GM21360 (cell line): ENCODE results near the gene PIK3R5.
"Not testable (repeated sequence)": the region's sequence is repeated elsewhere in the genome, so short reads cannot be mapped to it uniquely, and the experiment has no call there.

Experiments used
- ATAC-seq: cut with Tn5 transposase; IDR thresholded peaks from one replicate; pipeline ENCODE4 v1.9.1; 2021; ENCODE audit warnings: mild to moderate bottlenecking, moderate library complexity; ENCODE audit not compliant: unreplicated experiment

Gene PIK3R5

DNA sequence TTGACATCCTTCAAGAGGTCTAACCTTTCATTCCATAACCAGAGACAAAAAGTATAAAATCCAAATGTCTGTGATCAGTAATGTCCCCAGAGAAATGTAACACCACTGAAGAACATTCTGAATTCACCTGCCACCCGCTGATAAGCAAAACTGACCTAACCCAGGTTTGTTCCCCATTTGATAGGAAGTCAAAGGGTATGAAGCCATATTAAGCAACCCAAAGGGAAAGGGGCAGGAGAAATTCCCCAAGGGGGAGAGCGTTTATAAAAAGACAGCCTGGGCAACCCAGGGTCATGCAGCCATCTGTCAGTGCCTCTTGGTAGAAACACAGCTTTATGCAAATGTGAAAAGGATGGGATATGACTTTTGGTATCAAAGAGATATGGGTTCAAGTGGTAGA, 67.4 kb downstream of the PIK3R5 start:
- ATAC-seq = no peak

DNA sequence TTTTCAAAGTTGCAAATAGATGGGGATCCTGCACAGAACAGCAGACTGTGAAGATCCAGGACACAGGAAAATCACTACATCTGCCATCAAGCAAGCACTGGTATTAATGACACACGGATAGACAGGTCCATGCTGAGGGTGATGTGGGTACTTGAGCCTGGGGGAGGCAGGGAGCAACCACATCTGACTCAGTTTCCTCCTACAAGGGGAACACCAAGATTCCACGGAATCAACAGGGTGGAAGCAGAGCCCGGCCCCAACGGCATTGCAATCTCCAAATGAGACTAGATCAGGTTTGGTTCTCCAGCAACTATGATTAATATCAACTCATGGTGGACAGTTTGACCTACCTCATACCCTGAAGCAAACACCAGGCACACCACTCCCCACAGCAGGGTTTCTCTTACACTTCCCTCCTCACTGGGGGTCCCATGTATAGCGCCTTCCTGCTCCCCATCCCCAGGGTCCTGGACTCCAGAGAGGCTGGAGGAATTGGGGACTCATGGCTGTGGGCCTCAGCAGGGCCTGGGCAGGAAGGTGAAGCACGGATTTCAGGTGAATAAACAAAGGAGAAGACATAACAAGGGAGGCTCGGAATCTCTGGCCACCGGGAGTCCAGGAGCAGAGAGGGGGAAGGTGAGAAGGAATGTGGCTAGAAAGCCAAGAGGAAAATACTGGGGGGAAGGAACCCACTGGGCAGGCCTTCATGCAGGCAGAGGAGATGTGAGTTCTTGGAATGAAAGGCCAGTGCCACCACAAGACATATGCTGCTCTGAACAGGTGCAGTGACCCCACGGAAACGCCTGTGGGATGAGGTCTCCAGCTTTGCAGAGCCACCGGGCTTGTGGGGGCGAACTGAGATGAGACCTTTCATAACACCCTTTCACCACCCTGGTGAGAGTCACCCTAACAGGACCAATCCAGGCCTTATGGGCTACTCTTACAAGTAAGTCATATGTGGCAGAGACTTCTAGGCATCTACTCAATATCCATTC, 68.6 kb downstream of the PIK3R5 start:
- no peak for ATAC-seq

DNA sequence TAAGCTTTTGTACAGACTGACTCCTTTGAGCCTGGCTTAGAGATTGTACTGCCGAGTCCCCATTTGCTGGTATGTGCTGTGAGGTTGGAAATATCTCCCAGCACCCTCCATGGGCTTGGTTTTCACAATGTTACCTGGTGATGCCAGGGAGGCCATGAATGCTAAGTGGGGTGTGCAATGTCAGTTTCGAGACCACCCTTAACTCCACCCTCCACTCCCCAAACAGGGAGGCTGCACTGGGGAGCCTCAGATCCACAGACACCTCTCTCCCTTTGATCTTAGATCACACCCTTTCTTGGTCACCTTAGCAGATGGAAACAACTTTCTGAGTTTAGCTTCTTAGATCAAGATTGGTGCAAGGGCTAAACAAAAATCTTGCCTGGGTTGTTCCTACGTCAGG, 69.4 kb downstream of the PIK3R5 start:
- ATAC-seq = no peak

DNA sequence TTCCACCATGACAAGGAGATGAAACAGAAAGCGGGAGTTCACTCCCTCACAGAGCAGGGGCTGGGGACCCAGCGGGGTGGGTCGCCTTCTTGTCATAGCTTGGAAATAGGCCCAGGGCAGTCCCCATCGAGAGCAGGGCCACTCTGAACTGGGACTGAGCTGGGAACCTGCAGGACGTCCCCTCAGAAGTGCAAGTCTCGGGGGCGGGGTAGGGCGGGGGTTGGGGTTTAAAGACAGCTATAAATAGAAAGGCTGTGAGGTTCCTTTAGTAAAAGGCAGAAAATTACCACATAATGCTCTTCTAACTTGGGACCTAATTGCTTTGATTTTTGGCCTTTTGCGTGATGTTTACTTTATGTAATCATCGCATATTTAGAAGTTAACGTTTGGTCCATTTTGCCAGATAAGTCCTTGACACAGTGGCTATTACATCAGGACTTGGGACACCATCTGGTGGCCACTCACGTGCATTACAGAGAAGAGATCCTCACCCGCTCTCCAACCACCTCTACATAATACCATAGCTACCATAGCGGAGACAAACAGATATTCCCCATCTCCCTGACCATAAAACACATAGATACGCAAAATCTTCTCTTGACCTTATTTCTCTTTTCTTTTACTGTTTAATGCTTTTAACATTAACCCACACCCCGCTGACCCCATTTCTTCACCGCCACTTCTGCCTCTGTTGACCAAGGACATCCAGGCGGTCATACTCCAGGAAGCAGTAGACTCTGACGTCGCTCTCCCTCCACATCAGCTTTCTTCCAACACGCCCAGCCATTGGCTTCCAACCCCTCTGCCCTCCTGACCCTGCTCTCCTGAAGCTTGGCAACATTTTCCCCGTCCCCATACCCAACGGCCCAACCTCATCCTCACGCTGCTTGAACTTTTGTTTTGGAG, 70.6 kb downstream of the PIK3R5 start:
- ATAC-seq = no peak

DNA sequence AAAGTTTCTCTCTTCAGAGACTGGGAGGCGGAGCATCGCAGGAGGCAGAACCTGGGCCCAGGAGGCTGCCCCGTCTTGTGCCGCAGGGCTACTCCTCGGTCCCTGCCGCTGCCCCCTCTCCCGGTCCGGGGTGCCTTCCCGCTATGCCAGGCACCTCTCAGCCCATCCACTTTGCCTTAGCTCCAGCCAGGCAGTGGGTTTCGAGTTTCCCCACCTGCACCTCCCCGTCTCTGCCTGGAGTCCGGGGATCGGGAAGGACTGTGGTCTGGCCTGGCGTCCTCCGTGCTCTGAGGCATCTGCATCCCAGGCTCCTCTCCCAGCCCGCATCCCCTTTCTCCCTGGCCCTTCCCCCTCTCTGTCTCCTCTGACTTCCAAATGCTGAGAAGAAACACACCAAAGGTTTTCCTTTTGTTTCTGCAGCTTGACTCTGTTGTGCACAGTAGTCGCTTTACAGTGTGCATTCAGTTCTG, 71.3 kb downstream of the PIK3R5 start:
- ATAC-seq = no peak

DNA sequence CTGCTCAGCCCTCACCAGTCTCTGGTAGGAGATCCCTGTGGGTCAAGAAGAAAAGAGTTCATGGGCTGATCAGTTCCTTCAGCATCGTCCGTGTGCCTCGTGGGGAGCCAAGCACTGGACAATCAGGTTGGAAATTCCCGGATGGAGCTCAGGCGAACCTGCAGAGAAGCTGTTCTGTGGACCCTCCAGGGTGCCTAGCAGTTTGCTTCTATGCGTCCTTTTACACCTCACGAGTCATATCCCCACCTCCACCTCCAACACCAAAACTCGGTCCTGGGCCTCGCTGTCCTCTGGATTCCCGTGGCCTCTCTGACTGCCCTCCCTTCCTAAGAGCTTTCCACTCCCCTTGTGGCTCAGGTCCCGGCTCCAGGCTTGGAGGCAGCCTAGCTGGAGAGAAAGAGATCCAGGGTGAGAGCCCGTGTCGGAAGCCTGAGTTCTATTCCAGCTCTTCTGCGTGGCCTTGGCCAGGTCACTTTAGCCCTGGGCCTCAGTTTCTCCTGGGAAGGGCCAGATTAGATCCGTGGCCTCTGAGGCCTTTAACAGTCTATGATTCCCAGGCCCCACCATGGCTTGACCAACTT, 71.8 kb downstream of the PIK3R5 start:
- ATAC-seq = no peak

DNA sequence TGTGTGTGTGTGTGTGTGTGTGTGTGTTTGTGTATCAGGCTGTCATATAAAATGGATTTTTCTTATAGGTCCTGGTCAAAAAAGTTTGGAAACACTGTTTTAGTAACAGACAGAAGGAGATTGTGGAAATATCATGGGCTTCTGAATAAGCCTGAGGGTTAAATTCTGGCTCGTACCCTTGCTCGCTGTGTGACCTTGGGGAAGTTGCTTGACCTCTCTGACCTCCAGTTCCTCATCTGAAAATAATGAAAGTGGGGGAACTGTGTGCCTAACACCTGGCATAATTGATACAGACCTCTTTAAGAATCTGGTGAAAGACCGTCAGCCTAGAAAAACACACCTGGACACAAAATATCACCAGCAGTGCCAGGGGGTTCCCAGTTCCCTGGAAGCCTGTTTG, 72.4 kb downstream of the PIK3R5 start:
- no peak for ATAC-seq

DNA sequence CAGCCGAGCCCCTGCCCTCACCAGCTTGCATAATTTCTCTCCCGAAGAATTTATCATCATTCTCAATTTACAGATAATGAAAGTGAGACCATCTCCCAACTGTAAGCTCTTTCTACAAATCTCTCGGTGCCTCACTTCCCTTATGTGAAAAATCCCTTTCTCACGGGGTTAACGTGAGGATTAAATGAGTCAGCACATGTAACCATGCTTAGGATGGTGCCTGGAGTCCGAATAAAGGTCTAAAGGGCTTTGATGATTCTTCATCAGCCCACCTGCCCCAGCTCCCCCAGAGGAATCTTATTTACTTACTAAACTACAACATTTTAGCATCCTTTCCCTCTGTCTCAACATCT, 73.2 kb downstream of the PIK3R5 start:
- no peak for ATAC-seq

DNA sequence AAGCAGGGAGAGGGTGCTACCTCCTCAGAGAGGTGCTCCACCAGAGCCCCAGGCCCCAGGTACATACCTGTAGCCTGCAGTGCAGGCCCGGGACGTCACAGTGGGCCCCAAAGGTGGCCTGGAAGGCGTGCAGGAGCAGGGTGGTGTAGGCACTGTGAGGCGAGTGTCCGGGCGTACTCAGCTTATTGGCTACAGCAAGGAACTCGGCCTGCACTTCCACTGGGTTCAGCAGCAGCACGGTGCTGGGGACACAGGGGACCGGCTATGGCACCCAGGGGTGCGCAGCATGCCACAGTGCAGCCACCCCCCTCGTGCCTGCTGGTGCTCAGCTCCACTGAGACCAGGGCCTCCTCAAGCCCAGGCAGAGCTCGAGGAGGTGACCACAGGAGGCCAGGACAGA, 74.8 kb downstream of the PIK3R5 start:
- no peak for ATAC-seq

DNA sequence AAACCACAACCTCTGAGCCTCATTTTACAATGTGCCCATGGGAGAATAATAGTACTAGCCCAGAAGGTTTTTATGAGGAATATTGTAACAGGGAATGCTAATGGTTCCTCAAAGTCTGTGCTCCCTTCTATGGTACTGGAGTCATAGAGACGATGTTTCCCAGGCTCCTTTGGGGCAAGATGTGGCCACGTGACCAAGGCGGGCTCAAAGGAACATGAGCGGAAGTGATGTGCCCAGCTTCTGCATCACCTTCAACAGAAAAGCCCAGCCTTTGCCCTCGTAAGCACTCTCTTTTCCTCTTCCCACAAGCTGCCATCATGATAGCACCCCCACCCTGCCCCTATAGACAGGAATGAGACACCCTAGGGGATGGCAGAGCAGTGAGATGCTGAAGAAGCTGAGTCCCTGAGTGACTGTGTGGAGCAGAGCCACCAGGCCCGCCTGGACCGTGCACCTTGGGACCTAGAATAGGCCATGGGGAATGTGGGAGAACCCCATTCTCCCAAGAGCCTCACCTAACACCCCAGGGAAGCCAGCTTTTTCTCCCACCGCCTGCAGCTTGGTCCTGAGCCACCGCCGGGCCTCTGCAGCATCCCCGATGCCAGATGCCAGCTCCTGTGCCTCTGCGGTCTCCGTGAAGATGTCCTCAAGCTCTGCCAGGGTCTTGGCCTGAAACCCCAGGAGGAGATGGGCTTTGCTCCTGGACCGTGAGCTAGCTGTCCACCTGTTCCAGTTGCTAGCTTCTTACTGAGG, 75.9 kb downstream of the PIK3R5 start:
- no peak for ATAC-seq

DNA sequence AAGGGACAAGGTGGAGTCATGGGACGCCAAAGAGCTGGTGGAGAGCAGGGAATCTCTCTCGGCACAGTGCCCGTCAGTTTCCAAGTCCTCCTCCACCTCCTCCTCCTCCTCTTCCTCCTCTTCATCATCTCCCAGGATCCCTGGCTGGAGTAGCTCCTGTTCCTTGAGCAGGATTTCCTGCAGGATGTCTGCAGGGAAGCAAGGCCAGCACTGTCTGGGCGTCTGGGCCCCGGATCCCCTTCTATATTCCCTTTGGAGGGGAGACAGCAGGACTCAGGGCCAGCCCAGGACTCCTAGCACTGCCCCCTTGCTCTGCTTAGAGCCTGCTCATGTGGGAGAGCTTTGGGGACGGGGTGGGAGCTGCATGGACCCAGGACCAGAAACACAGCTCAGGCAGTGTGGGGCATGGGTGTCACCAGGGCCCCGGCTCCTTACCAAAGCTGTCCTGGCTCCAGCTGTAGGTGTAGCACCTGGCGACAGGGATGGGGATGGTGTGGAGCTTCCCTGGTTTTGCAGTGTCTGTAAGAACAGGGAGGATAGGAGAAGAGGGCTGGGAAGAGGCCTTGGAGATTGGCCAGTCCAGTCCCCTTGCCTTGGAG, 76.7 kb downstream of the PIK3R5 start:
- ATAC-seq = no peak

DNA sequence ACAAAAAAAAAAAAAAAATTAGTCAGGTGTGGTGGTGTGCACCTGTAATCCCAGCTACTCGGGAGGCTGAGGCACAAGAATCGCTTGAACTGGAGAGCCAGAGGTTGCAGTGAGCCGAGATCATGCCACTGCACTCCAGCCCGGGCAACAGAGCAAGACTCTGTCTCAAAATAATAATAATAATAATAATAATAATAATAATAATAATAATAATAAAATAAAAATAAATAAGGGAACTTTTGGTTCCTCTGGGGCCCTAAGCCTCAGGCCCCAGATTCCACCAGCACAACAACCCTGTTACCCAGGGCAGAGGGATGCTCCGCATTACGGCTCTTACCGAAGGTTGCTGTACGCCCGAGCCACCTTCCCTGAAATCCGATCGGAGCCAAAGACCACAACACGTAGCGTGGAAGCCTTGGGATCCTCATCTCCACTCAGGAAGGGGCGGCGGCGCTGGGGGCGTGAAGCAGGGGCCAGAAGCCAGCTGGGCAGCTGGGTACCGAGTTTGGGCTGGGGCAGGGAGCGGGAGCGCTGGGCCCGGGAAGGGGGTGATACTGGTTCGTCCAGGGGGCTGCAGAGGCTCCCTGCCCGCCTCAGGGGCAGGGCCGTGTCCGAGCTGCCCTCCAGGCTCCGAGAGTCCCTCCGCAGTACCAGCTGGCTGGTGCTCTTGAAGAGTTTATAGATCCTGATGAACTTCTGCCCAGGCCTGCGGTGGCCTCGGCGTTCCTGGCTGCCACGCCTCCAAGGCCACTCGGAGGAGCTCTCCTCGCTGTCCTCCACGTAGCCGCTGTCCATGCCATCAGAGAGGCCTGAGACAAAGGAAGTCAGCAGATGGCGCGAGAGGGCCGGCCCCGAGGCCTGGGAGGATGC, 77.4 kb downstream of the PIK3R5 start:
- ATAC-seq = no peak

DNA sequence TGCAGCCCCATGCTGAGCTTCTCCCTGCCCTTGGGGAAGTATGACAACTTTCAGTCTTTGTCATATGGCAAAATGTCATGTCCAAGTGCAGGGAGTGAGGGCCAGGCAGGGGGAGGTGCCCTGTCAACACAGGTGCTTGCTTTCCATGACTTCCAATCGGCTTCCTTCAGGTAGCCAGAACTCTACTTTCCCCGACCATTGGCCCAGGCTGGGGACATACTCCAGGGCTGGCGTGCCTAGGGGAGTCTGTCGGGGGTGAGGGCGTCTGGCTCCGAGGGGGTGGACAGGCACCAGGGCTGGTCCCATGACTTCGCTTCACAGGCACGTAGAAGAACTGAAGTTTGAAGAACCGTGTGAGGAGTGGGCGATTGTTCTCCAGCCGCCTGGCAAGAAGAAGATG, 78.2 kb downstream of the PIK3R5 start:
- no peak for ATAC-seq

DNA sequence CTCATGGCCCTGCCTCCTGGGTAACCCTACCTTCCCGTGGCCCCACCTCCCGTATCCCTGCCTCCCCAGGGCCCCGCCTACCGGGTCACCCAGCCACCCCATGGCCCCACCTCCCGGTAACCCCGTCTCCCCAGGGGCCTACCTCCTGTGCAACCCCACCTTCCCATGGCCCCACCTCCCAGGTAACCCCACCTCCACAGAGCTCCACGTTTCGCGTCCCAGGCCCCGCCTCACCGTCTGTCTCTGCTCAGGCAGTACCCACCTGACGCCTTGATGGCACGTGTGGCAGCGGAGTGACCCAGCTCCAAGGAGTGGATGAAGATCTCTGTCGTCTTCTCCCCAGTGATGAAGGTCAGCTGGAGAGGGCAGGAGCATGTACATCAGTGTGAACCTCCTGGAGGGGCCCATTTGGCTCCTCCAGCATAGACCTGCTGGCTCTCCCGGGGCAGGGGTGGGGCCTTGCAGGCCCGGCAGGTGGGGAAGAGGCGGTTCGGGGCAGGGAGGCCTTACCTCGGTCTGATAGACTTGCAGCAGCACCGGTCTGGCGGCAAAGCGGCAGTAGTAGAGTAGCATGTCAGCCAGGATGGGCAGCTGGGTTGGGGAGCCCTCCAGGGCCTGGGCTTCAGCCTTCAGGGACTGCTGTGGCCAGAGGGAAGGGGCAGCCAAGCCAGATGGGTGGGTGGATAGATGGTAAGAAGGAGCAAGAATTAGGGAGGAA, 79.4 kb downstream of the PIK3R5 start:
- ATAC-seq = no peak

DNA sequence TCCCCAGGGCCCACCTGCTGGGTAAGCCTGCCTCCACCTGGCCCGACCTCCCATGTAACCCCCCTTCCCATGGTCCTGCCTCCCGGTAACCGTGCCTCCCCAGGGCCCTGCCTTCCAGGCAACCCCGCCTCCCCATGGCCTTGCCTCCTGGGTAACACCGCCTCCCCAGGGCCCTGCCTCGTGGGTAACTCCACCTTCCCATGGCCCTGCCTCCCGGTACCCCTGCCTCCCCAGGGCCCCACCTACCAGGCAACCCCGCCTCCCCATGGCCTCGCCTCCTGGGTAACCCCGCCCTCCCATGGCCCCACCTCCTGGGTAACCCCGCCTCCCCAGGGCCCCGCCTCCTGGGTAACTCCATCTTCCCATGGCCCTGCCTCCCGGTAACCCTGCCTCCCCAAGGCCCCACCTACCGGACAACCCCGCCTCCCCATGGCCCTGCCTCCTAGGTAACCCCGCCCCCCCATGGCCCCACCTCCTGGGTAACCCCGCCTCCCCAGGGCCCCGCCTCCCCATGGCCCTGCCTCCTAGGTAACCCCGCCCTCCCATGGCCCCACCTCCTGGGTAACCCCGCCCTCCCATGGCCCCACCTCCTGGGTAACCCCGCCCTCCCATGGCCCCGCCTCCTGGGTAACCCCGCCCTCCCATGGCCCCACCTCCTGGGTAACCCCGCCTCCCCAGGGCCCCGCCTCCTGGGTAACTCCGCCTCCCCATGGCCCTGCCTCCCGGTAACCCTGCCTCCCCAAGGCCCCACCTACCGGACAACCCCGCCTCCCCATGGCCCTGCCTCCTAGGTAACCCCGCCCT, 80.1 kb downstream of the PIK3R5 start:
- ATAC-seq = not testable (repeated sequence)

DNA sequence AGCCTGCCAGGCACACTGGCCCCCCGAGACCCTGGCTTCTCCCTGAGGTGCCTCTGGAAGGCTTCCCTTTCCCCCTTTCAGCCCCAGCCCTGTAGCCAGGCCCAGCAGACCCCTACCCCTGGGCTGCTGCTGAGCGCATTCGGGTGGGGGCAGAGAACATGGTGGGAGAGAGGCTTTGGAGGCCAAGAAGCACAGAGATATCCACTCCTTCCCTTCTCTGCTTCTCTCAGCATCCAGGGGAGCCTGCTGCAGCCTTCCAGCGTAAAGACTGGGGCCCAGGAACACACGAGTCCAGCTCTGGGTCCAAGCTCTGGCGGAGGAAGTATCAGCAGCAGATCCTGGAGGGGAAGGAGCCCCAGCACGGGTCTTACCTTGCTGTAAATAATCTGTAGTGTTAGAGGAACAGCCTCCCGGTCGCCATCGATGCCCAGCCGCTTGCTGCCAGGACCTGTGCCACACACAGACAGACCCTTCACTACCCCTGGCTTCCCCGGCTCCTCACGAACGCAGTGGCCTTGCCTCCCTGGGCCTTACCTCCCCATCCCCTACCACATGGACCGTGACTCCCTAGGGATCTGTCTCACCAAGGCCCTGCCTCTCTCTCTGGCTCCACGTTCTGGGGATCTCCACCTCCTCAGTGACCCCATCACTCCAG, 81.0 kb downstream of the PIK3R5 start:
- no peak for ATAC-seq

DNA sequence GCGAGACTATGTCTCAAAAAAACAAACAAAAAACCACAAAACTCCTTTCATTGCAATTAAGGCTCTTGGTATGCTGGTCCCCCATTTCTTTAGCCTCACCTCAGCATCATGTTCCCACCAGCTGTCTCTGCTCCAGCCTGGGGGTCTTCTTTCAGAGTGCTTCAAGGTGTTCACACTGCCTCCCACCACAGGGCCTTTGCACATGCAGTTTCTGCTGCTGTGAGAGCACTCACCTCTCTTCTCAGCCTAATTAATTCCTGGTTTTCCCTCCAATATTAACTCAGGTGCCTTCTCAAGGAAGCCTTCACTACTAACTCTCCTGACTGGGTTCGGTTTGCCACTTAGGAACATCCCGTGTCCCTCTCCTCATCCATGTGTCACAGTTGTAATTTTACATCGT, 82.2 kb downstream of the PIK3R5 start:
- no peak for ATAC-seq
